Measurements from ENCODE around the gene DIP2B.

The DIP2B gene

GRCh38 chr12:50528800-50529199, 24.0 kb downstream of the DIP2B start:
- H3K4me1 ChIP-seq (ENCODE audit: low read depth, poor library complexity, severe bottlenecking), result peaks cover 21% of the 10 kb centered on the region
- no peak overlapping the region for H3K9ac ChIP-seq
- no peak overlapping the region for H2AFZ ChIP-seq (ENCODE audit: low read depth)
- H3K27ac ChIP-seq, result no peak overlapping the region
- no peak overlapping the region for H3K4me2 ChIP-seq
- no peaks in the 10 kb centered on the region for H3K27me3 ChIP-seq (ENCODE audit: insufficient read depth, low read depth)
- H3K79me2 ChIP-seq (ENCODE audit: insufficient read depth, low read depth), result peaks cover 2% of the 10 kb centered on the region; the same call in 1 of the 2 replicates
- no peak overlapping the region for H3K4me3 ChIP-seq (IDR thresholded peaks at IDR 0.05; ENCODE audit: insufficient read depth, low read depth, low read length)
- TF ChIP-seq CTCF (conservative IDR thresholded peaks at IDR 0.05; ENCODE audit: low read depth, low read length), result no peak
- no peaks in the 10 kb centered on the region for H4K20me1 ChIP-seq (ENCODE audit: insufficient read depth)
- no peaks in the 10 kb centered on the region for H3K36me3 ChIP-seq (ENCODE audit: insufficient read depth)

GRCh38 chr12:50529345-50529744, 24.6 kb downstream of the DIP2B start:
- no peaks in the 10 kb centered on the region for H3K27me3 ChIP-seq (ENCODE audit: insufficient read depth, low read depth)
- H3K4me1 ChIP-seq (ENCODE audit: low read depth, poor library complexity, severe bottlenecking), result peaks cover 26% of the 10 kb centered on the region
- no peaks in the 10 kb centered on the region for H4K20me1 ChIP-seq (ENCODE audit: insufficient read depth)
- no peak overlapping the region for H3K9ac ChIP-seq
- H2AFZ ChIP-seq (ENCODE audit: low read depth), result no peak overlapping the region
- H3K27ac ChIP-seq, result no peak overlapping the region
- no peak for TF ChIP-seq CTCF (conservative IDR thresholded peaks at IDR 0.05; ENCODE audit: low read depth, low read length)
- H3K4me3 ChIP-seq (IDR thresholded peaks at IDR 0.05; ENCODE audit: insufficient read depth, low read depth, low read length), result no peak overlapping the region
- no peaks in the 10 kb centered on the region for H3K36me3 ChIP-seq (ENCODE audit: insufficient read depth)
- peaks cover 5% of the 10 kb centered on the region; the same call in 1 of the 2 replicates for H3K79me2 ChIP-seq (ENCODE audit: insufficient read depth, low read depth)
- no peak overlapping the region for H3K4me2 ChIP-seq

GRCh38 chr12:50530532-50530931, 25.7 kb downstream of the DIP2B start:
- H3K27ac ChIP-seq, result no peak overlapping the region
- no peaks in the 10 kb centered on the region for H4K20me1 ChIP-seq (ENCODE audit: insufficient read depth)
- H3K4me3 ChIP-seq (IDR thresholded peaks at IDR 0.05; ENCODE audit: insufficient read depth, low read depth, low read length), result no peak overlapping the region
- peaks cover 30% of the 10 kb centered on the region for H3K4me1 ChIP-seq (ENCODE audit: low read depth, poor library complexity, severe bottlenecking)
- no peak overlapping the region for H3K9ac ChIP-seq
- no peak for TF ChIP-seq CTCF (conservative IDR thresholded peaks at IDR 0.05; ENCODE audit: low read depth, low read length)
- H2AFZ ChIP-seq (ENCODE audit: low read depth), result no peak overlapping the region
- H3K27me3 ChIP-seq (ENCODE audit: insufficient read depth, low read depth), result no peaks in the 10 kb centered on the region
- no peaks in the 10 kb centered on the region for H3K36me3 ChIP-seq (ENCODE audit: insufficient read depth)
- peaks cover 5% of the 10 kb centered on the region; the same call in 1 of the 2 replicates for H3K79me2 ChIP-seq (ENCODE audit: insufficient read depth, low read depth)
- no peak overlapping the region for H3K4me2 ChIP-seq

- Histone ChIP-seq H3K27me3 (ENCODE audit: insufficient read depth, low read depth) (no peaks in the 10 kb centered on the region), H3K4me3 (IDR thresholded peaks at IDR 0.05; ENCODE audit: insufficient read depth, low read depth, low read length) (no peak overlapping the region), H3K27ac (0 out of 2 replicates have a peak overlapping the region, but pooled peaks have one; percentile 15), H3K9ac (no peak overlapping the region), H3K79me2 (ENCODE audit: insufficient read depth, low read depth) (peaks cover 5% of the 10 kb centered on the region; the same call in 1 of the 2 replicates), H4K20me1 (ENCODE audit: insufficient read depth) (no peaks in the 10 kb centered on the region), H2AFZ (ENCODE audit: low read depth) (no peak overlapping the region), H3K4me1 (ENCODE audit: low read depth, poor library complexity, severe bottlenecking) (peaks cover 30% of the 10 kb centered on the region), H3K4me2 (no peak overlapping the region), H3K36me3 (ENCODE audit: insufficient read depth) (no peaks in the 10 kb centered on the region)
- no peak for TF ChIP-seq CTCF (conservative IDR thresholded peaks at IDR 0.05; ENCODE audit: low read depth, low read length)
Measured at GRCh38 chr12:50533203-50533584, 28.4 kb downstream of the DIP2B start.

All from KMS-11 (cell line).